HG02610 (cell line): ENCODE measurements around the gene LRRC45.

ENCODE experiments used
- ATAC-seq: cut with Tn5 transposase; IDR thresholded peaks from one replicate; pipeline ENCODE4 v1.9.1; 2021; ENCODE audit warnings: mild to moderate bottlenecking, moderate library complexity; ENCODE audit not compliant: unreplicated experiment

The LRRC45 gene

GRCh38 chr17:81993729-81994592, 29.1 kb upstream of the LRRC45 start:
- no peak for ATAC-seq

DNA sequence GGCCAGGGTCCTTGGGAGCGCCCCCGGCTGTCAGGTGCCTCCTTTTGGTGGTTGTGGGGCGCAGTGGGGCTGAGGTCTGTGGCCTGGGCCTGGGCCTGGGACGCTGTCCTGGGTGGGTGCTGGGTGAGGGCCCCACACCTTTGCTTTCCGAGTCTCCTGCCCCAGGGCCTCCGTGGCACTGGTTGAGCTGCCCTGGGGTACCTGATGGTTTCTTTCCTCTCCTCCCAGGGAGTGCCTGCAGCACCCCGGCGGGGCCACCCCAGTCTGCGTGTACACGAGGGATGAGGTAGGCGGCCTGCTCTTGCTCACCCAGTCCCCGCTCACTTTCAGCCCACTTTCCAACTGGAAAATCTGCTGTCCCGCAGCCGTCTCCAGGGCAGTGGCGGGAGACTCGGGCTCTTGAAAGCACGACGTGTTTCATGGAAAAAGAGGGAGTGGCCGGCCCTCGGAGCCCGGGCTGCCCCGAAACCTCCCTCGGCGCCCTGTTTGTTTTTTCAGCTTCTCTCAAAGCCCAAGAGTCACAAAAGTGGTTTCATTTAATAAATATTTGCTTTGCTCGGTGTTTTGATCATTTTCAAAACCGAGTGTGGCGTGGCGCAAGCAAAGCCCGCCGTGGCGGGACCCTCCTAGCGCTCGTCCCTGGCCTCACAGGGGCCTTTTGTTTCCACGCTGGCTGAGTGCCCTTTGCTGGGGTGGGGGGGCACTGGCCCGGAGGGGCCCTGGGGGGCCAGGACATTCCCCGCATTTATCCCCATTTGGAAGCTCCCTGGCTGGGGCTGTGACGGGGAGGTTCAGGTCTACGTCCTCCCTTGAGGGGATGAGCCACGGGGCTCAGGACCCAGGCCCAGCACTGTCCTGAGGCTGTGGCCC, 28.3 kb upstream of the LRRC45 start:
- no peak for ATAC-seq

GRCh38 chr17:81995463-81996231, 27.5 kb upstream of the LRRC45 start:
- no peak for ATAC-seq

- ATAC-seq = no peak
Measured at GRCh38 chr17:81996232-81996756, 26.8 kb upstream of the LRRC45 start.

GRCh38 chr17:81996757-81997441, 26.2 kb upstream of the LRRC45 start:
- ATAC-seq = no peak

- no peak for ATAC-seq
Measured at GRCh38 chr17:81998212-81998611, 24.9 kb upstream of the LRRC45 start.

DNA sequence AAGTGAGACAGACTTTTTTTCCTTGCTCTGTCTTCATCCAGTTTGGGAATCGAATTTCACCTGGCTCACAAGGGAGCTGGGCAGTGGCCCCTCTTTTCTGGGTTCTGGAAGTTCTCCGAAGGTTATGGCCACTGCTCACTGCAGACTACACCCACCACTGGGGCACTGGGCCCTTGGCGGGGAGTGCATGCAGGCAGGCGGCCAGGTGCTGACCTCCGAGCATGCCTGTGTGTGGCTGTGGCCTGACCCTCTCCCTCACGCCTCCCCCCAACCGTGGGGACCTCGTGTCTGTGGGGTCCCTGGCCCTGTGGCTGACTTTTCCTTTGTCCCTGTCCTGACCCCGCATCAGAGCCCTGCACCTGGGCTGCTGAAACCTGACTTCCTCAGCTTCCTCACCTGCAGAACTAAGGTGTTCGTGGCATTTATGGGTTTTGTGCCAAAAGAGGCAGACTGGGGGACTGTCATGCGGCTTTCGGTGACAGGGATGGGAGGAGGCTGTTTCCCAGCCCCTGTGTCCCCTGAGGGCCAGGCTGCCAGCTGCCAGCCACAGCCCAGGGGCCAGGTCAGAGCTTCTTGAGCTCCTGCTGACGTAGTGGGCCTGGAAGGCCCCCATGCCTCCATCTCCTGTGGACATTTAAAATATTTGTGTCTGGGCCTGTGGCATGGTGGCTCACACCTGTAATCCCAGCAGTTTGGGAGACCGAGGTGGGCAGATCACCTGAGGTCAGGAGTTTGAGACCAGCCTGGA, 24.2 kb upstream of the LRRC45 start:
- no peak for ATAC-seq

DNA sequence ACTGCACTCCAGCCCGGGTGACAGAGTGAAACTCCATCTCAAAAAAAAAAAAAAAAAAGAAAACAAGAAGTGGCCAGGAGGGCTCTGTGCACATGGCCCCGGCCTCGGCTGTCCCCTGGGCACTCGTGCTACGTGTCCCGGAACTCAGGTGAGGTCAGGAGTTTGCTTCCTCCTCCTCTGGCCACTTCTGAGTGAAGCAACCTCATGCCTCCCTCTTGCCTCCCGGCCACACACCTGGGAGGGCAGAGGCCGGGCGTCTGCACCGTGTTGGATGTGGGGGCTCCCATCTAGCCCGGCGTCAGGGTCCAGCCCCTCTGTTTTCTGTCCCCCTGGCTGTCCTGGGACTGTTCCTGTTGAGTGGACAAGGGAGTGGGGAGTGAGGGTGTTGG, 23.5 kb upstream of the LRRC45 start:
- ATAC-seq = no peak

- no peak for ATAC-seq
Measured at GRCh38 chr17:81999976-82000802, 22.9 kb upstream of the LRRC45 start.

DNA sequence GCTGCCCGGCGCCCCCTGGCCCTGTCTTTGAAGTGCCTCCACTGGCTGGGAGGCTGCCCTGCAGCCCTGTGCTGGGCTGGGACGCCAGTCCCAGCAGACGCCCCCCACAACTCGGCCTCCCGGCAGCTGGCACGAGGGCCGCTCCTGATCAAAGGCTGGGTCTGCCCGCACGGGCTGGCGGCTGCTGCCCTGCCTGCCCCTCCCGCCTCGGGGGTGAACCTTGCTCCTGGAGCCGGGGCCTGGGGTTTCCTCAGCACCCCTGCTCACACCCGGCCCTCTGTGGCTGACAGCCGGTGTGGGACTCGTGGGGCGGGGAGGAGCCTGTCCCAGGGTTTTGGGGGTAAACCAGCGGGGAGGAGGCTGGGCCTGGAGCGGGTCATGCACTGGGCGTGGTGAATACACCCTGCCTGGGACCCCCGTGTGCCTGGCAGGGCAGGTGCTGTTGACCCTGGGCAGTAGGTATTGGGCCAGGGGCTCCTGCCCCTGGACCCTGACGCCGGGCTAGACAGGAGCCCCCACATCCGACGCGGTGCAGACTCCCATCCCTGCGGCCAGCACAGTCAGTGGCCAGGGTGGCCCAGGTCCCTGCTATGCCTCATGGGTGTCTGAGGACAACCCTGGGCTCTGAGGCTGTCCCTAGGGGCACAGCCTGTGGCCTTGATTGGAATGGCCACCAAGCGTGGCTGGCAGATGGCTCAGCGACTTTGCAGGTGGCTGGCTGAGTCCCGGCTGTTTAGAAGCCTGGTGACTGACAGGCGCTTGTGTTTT, 22.1 kb upstream of the LRRC45 start:
- no peak for ATAC-seq

DNA sequence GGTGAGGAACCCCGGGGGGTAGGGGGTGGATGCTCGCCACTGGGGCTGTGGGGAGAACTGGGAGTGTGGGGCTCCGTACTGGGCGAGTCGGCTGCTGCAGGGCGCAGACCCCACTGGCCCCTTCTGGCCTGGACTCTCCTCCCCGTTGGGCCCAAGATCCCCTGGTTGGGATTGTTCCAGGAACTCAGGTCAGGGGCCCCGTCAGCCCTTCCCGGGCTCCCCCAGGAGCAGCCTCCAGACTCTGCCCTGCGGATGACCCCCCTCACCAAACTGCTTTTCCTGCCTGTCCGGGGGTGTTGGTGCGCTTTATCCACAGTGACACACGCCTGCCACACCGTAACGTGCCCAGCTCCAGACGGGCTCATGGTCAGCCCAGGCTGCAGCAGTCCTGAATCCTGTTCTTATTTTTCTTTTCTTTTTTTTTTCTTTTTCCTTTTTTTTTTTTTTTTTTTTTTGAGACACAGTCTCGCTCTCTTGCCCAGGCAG, 21.5 kb upstream of the LRRC45 start:
- ATAC-seq = no peak

DNA sequence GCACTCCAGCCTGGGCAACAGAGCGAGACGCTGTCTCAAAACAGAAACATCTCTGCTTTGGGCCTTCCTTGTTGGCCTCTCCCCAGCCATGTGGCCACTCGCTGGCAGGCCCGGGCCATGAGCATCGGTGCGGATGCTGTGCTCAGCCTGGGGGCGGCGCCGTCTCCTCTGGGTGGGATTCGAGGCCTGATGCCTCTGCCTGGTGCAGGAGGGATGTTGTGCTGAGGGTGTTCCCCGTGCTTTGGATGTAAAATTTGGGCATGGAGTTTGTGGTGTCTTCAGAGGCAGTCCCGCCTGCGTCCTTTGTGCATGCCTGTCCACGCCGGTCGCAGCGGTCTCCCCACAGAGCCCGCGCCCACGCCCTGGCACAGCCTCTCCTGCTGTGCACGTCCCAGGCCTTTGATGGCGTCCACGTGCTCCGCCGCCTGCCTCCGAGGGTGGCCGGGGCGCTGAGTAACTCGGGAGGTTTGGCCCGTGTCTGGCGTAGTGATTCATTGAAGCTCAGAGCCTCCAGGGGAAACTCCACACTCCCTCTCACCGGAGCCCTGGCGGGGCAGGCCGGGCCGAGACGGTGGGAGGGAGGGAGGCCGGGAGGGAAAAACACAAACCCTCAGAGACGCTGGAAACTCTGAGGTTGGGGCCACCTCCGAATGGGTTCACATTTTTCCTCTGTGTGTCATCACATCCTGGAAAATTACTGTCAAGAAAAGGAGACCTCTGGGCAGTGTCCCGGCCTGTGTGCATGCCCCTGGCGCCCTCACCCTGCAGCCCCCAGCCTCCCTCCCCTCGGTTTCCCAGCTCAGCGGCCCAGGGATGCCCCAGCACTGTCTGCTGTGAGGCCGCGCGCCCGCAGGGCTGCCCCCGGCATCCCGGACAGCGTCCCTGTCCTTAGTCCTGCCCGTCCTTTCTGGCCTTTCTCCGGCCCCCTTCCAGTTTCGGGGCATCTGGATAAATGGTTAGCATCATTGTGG, 19.4 kb upstream of the LRRC45 start:
- ATAC-seq = no peak

DNA sequence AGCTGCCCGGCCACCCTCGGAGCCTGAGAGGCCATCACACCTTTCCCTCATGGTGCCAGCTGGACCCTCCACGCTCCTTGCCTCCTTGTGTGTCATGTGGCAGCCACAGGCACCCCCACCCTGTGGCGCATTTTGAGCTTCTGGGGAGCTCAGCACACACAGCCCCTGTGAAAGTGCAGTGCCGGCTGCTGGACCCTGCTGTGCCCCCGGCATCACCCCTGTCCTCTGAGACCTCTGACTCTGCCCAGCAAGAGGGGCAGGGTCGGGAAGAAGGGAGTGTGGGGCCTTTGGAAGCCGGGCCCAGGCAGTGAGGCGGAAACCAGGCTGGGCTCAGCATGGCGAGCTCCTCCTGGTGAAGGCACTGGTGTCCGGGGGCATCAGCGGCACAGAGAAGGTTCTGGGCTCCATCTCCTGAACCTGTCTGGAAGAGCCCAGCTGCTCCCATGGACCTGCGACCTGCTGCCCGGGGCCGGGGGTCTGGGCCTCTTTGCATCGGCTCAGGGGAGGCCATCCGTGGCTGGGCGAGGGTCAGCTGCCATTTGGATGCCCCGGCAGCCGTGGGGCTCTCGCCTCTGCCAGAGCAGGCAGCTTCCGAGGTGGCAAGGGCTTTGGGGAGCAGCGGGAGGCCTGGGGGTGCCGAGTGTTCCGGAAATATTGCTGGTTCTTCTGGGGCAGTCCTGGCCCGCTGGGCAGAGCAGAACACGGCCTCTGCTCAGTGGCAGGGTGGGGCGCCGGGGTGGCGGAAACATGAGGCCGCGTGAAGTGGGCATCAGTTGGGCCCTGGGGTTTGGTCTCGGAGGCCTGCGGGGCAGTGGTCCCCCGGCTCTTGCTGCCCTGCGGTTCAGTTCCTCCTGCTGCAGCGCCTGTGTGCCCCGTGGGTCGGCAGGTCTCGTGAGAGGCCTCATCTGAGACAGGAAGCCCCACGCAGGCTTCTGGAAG, 18.3 kb upstream of the LRRC45 start:
- no peak for ATAC-seq

- ATAC-seq = no peak
Measured at GRCh38 chr17:82005701-82006348, 17.3 kb upstream of the LRRC45 start.
